SH-SY5Y (cell line): ENCODE data around the gene BLOC1S4.

ENCODE experiments used
- GATA2 ChIP-seq: IDR thresholded peaks from 2 replicates; pipeline ENCODE4 v1.6.1; 2011; ENCODE audit warnings: mild to moderate bottlenecking, low read depth, low read length
- GATA3 ChIP-seq: IDR thresholded peaks from 2 replicates; pipeline ENCODE4 v1.6.1; 2011; ENCODE audit warnings: low read depth, mild to moderate bottlenecking, low read length, moderate library complexity

GRCh38 chr4:6724421-6725111 is 8.6 kb downstream of the BLOC1S4 start:
- no peak for TF ChIP-seq GATA3
- TF ChIP-seq GATA2: no peak
